HepG2 (cell line): ENCODE results near the gene OVOL2.

Source experiments
- EED ChIP-seq: sonication (generic); formaldehyde crosslinking; IDR thresholded peaks from 2 replicates; pipeline ENCODE4 v1.5.0; 2020; ENCODE audit warnings: mild to moderate bottlenecking, missing genetic modification reagents
- EZH2 ChIP-seq: conservative IDR thresholded peaks from 2 replicates; pipeline ENCODE4 v1.6.1; 2012; ENCODE audit warnings: mild to moderate bottlenecking, low read depth, low read length, moderate library complexity
- FOXA3 ChIP-seq: IDR thresholded peaks from 2 replicates; pipeline ENCODE4 v1.6.1; 2016; ENCODE audit warnings: missing genetic modification reagents, missing compliant biosample characterization
- KLF16 ChIP-seq, 2 experiments: sonication (generic) in 1 of 2; formaldehyde crosslinking in 1 of 2; IDR thresholded peaks; 2 replicates each; pipeline versions ENCODE4 v1.6.1 to v1.8.0; 2016 to 2023; ENCODE audit warnings: missing genetic modification reagents in 2 of 2, missing compliant biosample characterization in 1 of 2
- MXD4 ChIP-seq: IDR thresholded peaks from 2 replicates; pipeline ENCODE4 v1.6.1; 2016; ENCODE audit warnings: mild to moderate bottlenecking, missing biosample characterization, missing genetic modification reagents
- POLR2AphosphoS5 ChIP-seq: IDR thresholded peaks from 2 replicates; pipeline ENCODE4 v1.6.1; 2012; ENCODE audit warnings: low read depth, low read length
- PTBP1 ChIP-seq: fragments of 200-400 bp; formaldehyde crosslinking; IDR thresholded peaks from 2 replicates; pipeline ENCODE4 v1.6.1; 2018; ENCODE audit warnings: low read length, low read depth; ENCODE audit not compliant: poor library complexity, severe bottlenecking
- YY1 ChIP-seq: IDR thresholded peaks from 2 replicates; pipeline ENCODE4 v1.6.1; 2011; ENCODE audit warnings: low read length, low read depth, moderate library complexity, mild to moderate bottlenecking; ENCODE audit not compliant: insufficient read depth, insufficient replicate concordance
- ZKSCAN5 ChIP-seq: sonication (generic); formaldehyde crosslinking; IDR thresholded peaks from 2 replicates; pipeline ENCODE4 v1.5.1; 2020; ENCODE audit warnings: mild to moderate bottlenecking, missing genetic modification reagents
- TF ChIP-seq, protein P1 (sequence below): sonication (generic); formaldehyde crosslinking; IDR thresholded peaks from 2 replicates; pipeline ENCODE4 v1.5.0; 2020; ENCODE audit warnings: mild to moderate bottlenecking, missing genetic modification reagents, moderate library complexity
- TF ChIP-seq, protein P2 (sequence below): sonication (generic); formaldehyde crosslinking; IDR thresholded peaks from 2 replicates; pipeline ENCODE4 v1.5.0; 2020; ENCODE audit warnings: mild to moderate bottlenecking, missing genetic modification reagents, borderline replicate concordance
- TF ChIP-seq, protein P3 (sequence below): sonication (generic); formaldehyde crosslinking; IDR thresholded peaks from 2 replicates; pipeline ENCODE4 v1.4.0; 2020; ENCODE audit warnings: mild to moderate bottlenecking, missing genetic modification reagents, borderline replicate concordance
- TF ChIP-seq, protein P4 (sequence below): sonication (generic); formaldehyde crosslinking; IDR thresholded peaks from 2 replicates; pipeline ENCODE4 v1.4.0; 2020; ENCODE audit warnings: mild to moderate bottlenecking, missing genetic modification reagents

DNA sequence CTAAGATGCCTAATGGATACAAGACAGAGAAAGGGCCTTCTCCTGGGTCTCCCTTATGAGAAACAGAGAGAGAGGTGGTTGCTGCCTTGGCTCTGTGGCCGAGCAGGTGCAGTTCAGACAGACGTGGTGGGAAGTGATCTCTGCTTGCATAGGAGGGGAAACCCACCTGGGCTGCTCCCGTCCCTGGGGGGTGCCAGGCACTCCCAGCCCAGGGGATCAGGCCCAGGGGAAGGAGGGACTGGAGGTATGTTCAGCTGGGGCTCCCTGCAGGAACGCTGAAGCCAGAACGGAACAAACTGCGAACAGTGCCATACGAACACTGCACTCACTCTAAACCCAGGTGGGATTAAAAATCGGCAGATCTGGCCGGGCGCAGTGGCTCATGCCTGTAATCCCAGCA, 35.7 kb upstream of the OVOL2 start:
- TF ChIP-seq PTBP1 (no peak), FOXA3 (CRISPR knock-in tag) (no peak), KLF16 (CRISPR knock-in tag; IDR thresholded peaks at IDR 0.05) (no peak), EZH2 (no peak; the same call in 1 of the 2 replicates), MXD4 (CRISPR knock-in tag) (no peak), EED (CRISPR knock-in tag) (no peak), YY1 (no peak), POLR2AphosphoS5 (no peak), ZKSCAN5 (CRISPR knock-in tag) (no peak)
- TF ChIP-seq, protein P1, sequence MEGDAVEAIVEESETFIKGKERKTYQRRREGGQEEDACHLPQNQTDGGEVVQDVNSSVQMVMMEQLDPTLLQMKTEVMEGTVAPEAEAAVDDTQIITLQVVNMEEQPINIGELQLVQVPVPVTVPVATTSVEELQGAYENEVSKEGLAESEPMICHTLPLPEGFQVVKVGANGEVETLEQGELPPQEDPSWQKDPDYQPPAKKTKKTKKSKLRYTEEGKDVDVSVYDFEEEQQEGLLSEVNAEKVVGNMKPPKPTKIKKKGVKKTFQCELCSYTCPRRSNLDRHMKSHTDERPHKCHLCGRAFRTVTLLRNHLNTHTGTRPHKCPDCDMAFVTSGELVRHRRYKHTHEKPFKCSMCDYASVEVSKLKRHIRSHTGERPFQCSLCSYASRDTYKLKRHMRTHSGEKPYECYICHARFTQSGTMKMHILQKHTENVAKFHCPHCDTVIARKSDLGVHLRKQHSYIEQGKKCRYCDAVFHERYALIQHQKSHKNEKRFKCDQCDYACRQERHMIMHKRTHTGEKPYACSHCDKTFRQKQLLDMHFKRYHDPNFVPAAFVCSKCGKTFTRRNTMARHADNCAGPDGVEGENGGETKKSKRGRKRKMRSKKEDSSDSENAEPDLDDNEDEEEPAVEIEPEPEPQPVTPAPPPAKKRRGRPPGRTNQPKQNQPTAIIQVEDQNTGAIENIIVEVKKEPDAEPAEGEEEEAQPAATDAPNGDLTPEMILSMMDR (CRISPR knock-in tag), result no peak
- TF ChIP-seq, protein P2, sequence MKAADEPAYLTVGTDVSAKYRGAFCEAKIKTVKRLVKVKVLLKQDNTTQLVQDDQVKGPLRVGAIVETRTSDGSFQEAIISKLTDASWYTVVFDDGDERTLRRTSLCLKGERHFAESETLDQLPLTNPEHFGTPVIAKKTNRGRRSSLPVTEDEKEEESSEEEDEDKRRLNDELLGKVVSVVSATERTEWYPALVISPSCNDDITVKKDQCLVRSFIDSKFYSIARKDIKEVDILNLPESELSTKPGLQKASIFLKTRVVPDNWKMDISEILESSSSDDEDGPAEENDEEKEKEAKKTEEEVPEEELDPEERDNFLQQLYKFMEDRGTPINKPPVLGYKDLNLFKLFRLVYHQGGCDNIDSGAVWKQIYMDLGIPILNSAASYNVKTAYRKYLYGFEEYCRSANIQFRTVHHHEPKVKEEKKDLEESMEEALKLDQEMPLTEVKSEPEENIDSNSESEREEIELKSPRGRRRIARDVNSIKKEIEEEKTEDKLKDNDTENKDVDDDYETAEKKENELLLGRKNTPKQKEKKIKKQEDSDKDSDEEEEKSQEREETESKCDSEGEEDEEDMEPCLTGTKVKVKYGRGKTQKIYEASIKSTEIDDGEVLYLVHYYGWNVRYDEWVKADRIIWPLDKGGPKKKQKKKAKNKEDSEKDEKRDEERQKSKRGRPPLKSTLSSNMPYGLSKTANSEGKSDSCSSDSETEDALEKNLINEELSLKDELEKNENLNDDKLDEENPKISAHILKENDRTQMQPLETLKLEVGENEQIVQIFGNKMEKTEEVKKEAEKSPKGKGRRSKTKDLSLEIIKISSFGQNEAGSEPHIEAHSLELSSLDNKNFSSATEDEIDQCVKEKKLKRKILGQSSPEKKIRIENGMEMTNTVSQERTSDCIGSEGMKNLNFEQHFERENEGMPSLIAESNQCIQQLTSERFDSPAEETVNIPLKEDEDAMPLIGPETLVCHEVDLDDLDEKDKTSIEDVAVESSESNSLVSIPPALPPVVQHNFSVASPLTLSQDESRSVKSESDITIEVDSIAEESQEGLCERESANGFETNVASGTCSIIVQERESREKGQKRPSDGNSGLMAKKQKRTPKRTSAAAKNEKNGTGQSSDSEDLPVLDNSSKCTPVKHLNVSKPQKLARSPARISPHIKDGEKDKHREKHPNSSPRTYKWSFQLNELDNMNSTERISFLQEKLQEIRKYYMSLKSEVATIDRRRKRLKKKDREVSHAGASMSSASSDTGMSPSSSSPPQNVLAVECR, result no peak
- TF ChIP-seq, protein P3, sequence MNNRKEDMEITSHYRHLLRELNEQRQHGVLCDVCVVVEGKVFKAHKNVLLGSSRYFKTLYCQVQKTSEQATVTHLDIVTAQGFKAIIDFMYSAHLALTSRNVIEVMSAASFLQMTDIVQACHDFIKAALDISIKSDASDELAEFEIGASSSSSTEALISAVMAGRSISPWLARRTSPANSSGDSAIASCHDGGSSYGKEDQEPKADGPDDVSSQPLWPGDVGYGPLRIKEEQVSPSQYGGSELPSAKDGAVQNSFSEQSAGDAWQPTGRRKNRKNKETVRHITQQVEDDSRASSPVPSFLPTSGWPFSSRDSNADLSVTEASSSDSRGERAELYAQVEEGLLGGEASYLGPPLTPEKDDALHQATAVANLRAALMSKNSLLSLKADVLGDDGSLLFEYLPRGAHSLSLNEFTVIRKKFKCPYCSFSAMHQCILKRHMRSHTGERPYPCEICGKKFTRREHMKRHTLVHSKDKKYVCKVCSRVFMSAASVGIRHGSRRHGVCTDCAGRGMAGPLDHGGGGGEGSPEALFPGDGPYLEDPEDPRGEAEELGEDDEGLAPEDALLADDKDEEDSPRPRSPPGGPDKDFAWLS (CRISPR knock-in tag), result no peak
- TF ChIP-seq, protein P4, sequence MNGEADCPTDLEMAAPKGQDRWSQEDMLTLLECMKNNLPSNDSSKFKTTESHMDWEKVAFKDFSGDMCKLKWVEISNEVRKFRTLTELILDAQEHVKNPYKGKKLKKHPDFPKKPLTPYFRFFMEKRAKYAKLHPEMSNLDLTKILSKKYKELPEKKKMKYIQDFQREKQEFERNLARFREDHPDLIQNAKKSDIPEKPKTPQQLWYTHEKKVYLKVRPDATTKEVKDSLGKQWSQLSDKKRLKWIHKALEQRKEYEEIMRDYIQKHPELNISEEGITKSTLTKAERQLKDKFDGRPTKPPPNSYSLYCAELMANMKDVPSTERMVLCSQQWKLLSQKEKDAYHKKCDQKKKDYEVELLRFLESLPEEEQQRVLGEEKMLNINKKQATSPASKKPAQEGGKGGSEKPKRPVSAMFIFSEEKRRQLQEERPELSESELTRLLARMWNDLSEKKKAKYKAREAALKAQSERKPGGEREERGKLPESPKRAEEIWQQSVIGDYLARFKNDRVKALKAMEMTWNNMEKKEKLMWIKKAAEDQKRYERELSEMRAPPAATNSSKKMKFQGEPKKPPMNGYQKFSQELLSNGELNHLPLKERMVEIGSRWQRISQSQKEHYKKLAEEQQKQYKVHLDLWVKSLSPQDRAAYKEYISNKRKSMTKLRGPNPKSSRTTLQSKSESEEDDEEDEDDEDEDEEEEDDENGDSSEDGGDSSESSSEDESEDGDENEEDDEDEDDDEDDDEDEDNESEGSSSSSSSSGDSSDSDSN (CRISPR knock-in tag), result no peak
